ENCODE data around the gene GALNT2.

The GALNT2 gene

GRCh38 chr1:230201445-230201844 is 134.4 kb downstream of the GALNT2 start:
- H3K4me3 ChIP-seq (ENCODE audit: low read length), result no peak overlapping the region
- no peak for TF ChIP-seq CTCF (IDR thresholded peaks at IDR 0.05; ENCODE audit: insufficient read depth, low read depth, low read length, missing control alignments)
- DNase-seq (ENCODE audit: low read depth), result no peak

- H3K4me3 ChIP-seq (ENCODE audit: low read length), result no peak overlapping the region
- no peak for DNase-seq (ENCODE audit: low read depth)
- no peak for TF ChIP-seq CTCF (IDR thresholded peaks at IDR 0.05; ENCODE audit: insufficient read depth, low read depth, low read length, missing control alignments)
These were observed 137.8 kb downstream of the GALNT2 start for GRCh38 chr1:230204842-230205241.

GRCh38 chr1:230205719-230206198 is 138.7 kb downstream of the GALNT2 start:
- no peak for DNase-seq (ENCODE audit: low read depth)
- no peak for TF ChIP-seq CTCF (IDR thresholded peaks at IDR 0.05; ENCODE audit: insufficient read depth, low read depth, low read length, missing control alignments)
- H3K4me3 ChIP-seq (ENCODE audit: low read length), result no peak overlapping the region

GRCh38 chr1:230206207-230206606 is 139.2 kb downstream of the GALNT2 start:
- no peak for DNase-seq (ENCODE audit: low read depth)
- no peak for TF ChIP-seq CTCF (IDR thresholded peaks at IDR 0.05; ENCODE audit: insufficient read depth, low read depth, low read length, missing control alignments)
- H3K4me3 ChIP-seq (ENCODE audit: low read length), result no peak overlapping the region

GRCh38 chr1:230206976-230207375 is 139.9 kb downstream of the GALNT2 start:
- no peak for DNase-seq (ENCODE audit: low read depth)
- no peak for TF ChIP-seq CTCF (IDR thresholded peaks at IDR 0.05; ENCODE audit: insufficient read depth, low read depth, low read length, missing control alignments)
- H3K4me3 ChIP-seq (ENCODE audit: low read length), result no peak overlapping the region

- DNase-seq (ENCODE audit: low read depth), result no peak
- TF ChIP-seq CTCF (IDR thresholded peaks at IDR 0.05; ENCODE audit: insufficient read depth, low read depth, low read length, missing control alignments), result no peak
- H3K4me3 ChIP-seq (ENCODE audit: low read length), result no peak overlapping the region
These were observed 140.6 kb downstream of the GALNT2 start for GRCh38 chr1:230207598-230207997.

- no peak for TF ChIP-seq CTCF (IDR thresholded peaks at IDR 0.05; ENCODE audit: insufficient read depth, low read depth, low read length, missing control alignments)
- no peak for DNase-seq (ENCODE audit: low read depth)
- no peak overlapping the region for H3K4me3 ChIP-seq (ENCODE audit: low read length)
These were observed 141.7 kb downstream of the GALNT2 start for GRCh38 chr1:230208619-230209261.

Measured in epithelial cell of esophagus (primary cell).